H1 (cell line): ENCODE results near the gene TROAP. TPM values are rescaled to one million over a fixed set of nuclear protein-coding genes. Genes with fewer than 3 reads are reported as not detected.

Experiments used
- CTCF ChIA-PET: fragments of 300-600 bp; sonication (Branson Sonifier 250); formaldehyde crosslinking; loops from one replicate; lab custom pipeline; 2021; ENCODE audit not compliant: partially characterized antibody; lab: Charles Lee
- POLR2A ChIA-PET: fragments of 300-600 bp; sonication (Branson Sonifier 250); formaldehyde crosslinking; loops from one replicate; lab custom pipeline; 2021; ENCODE audit warnings: inconsistent platforms; ENCODE audit not compliant: partially characterized antibody; lab: Charles Lee
- DNase-seq, 2 experiments: peaks; one replicate each; pipeline versions ENCODE4 v3.0.0 to v3.0.0-alpha.2; 2010 to 2022; ENCODE audit warnings: low spot score in 2 of 2, low read depth in 1 of 2, mixed read lengths in 1 of 2
- FAIRE-seq: peaks from 2 replicates; lab custom pipeline; 2011; peaks lifted over from hg19 to GRCh38; lab: Jason Lieb, UNC
- H2AFZ ChIP-seq: 2 replicates; pipeline ENCODE4 v1.8.1; 2012; ENCODE audit warnings: low read length, inconsistent platforms
- H2AK5ac ChIP-seq: 2 replicates; pipeline ENCODE4 v1.6.1; 2013; ENCODE audit warnings: low read depth, low read length
- H2BK120ac ChIP-seq: replicated peaks from 2 replicates; pipeline ENCODE3; 2013; ENCODE audit warnings: low read depth, low read length, inconsistent platforms
- H2BK12ac ChIP-seq: 2 replicates; pipeline ENCODE4 v1.6.1; 2013; ENCODE audit warnings: low read depth, low read length
- H2BK15ac ChIP-seq: 2 replicates; pipeline ENCODE4 v1.6.1; 2013; ENCODE audit warnings: low read length
- H2BK20ac ChIP-seq: 2 replicates; pipeline ENCODE4 v1.6.1; 2013; ENCODE audit warnings: low read length
- H2BK5ac ChIP-seq: 2 replicates; pipeline ENCODE4 v1.6.1; 2013; ENCODE audit warnings: low read depth, low read length
- H3K14ac ChIP-seq: 2 replicates; pipeline ENCODE4 v1.6.1; 2013; ENCODE audit warnings: inconsistent platforms; ENCODE audit not compliant: insufficient read length
- H3K18ac ChIP-seq: 2 replicates; pipeline ENCODE4 v1.6.1; 2013; ENCODE audit warnings: low read length; ENCODE audit errors: extremely low read depth
- H3K23ac ChIP-seq: 2 replicates; pipeline ENCODE4 v1.6.1; 2013; ENCODE audit warnings: inconsistent platforms; ENCODE audit not compliant: insufficient read length
- H3K23me2 ChIP-seq: 2 replicates; pipeline ENCODE4 v1.6.1; 2013; ENCODE audit warnings: low read depth, low read length
- H3K27ac ChIP-seq: 2 replicates; pipeline ENCODE4 v1.6.1; 2011; ENCODE audit warnings: low read depth, low read length, inconsistent platforms
- H3K27me3 ChIP-seq, 4 experiments: replicated peaks in 1 of 4; 1 replicate in 1 of 4; 2 replicates in 3 of 4; pipeline versions ENCODE4 v1.6.1 to v1.8.1; 2011 to 2013; ENCODE audit warnings: low read length in 3 of 4, mild to moderate bottlenecking in 3 of 4, inconsistent platforms in 2 of 4, mixed read lengths in 2 of 4, moderate library complexity in 1 of 4; ENCODE audit not compliant: control insufficient read depth in 3 of 4, insufficient read depth in 3 of 4; ENCODE audit errors: extremely low read depth in 1 of 4
- H3K36me3 ChIP-seq, 4 experiments: 2 replicates each; pipeline versions ENCODE4 v1.6.1 to v1.8.1; 2011 to 2013; ENCODE audit warnings: mild to moderate bottlenecking in 4 of 4, low read length in 3 of 4, moderate library complexity in 2 of 4, control low read depth in 1 of 4, inconsistent platforms in 1 of 4; ENCODE audit not compliant: insufficient read depth in 4 of 4, control insufficient read depth in 2 of 4
- H3K4ac ChIP-seq: replicated peaks from 2 replicates; pipeline ENCODE3; 2013; ENCODE audit warnings: low read length, low read depth, mixed read lengths, inconsistent platforms; ENCODE audit not compliant: insufficient read length
- H3K4me1 ChIP-seq, 4 experiments: replicated peaks in 1 of 4; 1 replicate in 1 of 4; 2 replicates in 3 of 4; pipeline versions ENCODE4 v1.6.1 to v1.8.1; 2011 to 2013; ENCODE audit warnings: low read length in 3 of 4, inconsistent platforms in 2 of 4, mixed read lengths in 1 of 4; ENCODE audit not compliant: insufficient read depth in 4 of 4, control insufficient read depth in 3 of 4
- H3K4me2 ChIP-seq, 2 experiments: 2 replicates each; pipeline versions ENCODE4 v1.6.1 to v1.8.1; 2011 to 2013; ENCODE audit warnings: low read depth in 2 of 2, low read length in 2 of 2, control low read depth in 1 of 2, inconsistent platforms in 1 of 2, mild to moderate bottlenecking in 1 of 2; ENCODE audit not compliant: insufficient read depth in 1 of 2
- H3K4me3 ChIP-seq, 4 experiments: fragments of 200-600, 300-600 bp in 1 of 4; sonication (generic), shearing (Covaris generic), sonication (Bioruptor Twin) in 1 of 4; 2 replicates each; pipeline versions ENCODE4 v1.5.1 to v1.8.1; 2011 to 2016; ENCODE audit warnings: low read length in 4 of 4, low read depth in 3 of 4, control low read depth in 2 of 4, inconsistent platforms in 2 of 4, mild to moderate bottlenecking in 2 of 4, mixed read lengths in 1 of 4, moderate library complexity in 1 of 4; ENCODE audit not compliant: insufficient read depth in 2 of 4; ENCODE audit errors: extremely low read depth in 1 of 4
- H3K56ac ChIP-seq: replicated peaks from 2 replicates; pipeline ENCODE3; 2013; ENCODE audit warnings: low read depth, mild to moderate bottlenecking, mixed read lengths, low read length, inconsistent platforms; ENCODE audit not compliant: insufficient read length
- H3K79me1 ChIP-seq: 2 replicates; pipeline ENCODE4 v1.6.1; 2013; ENCODE audit warnings: low read depth, low read length, control low read depth
- H3K79me2 ChIP-seq, 2 experiments: 2 replicates each; pipeline versions ENCODE4 v1.6.1 to v1.8.1; 2012 to 2013; ENCODE audit warnings: low read length in 2 of 2, mild to moderate bottlenecking in 2 of 2, inconsistent platforms in 1 of 2; ENCODE audit not compliant: insufficient read depth in 2 of 2, control insufficient read depth in 1 of 2
- H3K9ac ChIP-seq, 4 experiments: replicated peaks in 1 of 4; 1 replicate in 1 of 4; 2 replicates in 3 of 4; pipeline versions ENCODE4 v1.6.1 to v1.8.1; 2011 to 2013; ENCODE audit warnings: low read depth in 3 of 4, low read length in 3 of 4, control low read depth in 2 of 4, mild to moderate bottlenecking in 2 of 4, moderate library complexity in 2 of 4, inconsistent platforms in 1 of 4; ENCODE audit errors: extremely low read depth in 1 of 4
- H3K9me3 ChIP-seq, 2 experiments: 2 replicates each; pipeline versions ENCODE4 v1.6.1 to v1.8.1; 2012 to 2013; ENCODE audit warnings: mild to moderate bottlenecking in 2 of 2, moderate library complexity in 2 of 2, control low read depth in 1 of 2, inconsistent platforms in 1 of 2, low read depth in 1 of 2, low read length in 1 of 2, mixed read lengths in 1 of 2; ENCODE audit not compliant: insufficient read depth in 2 of 2
- H4K20me1 ChIP-seq, 2 experiments: replicated peaks in 1 of 2; 2 replicates each; pipeline versions ENCODE3 to v1.8.1; 2011 to 2013; ENCODE audit warnings: inconsistent platforms in 2 of 2, low read length in 2 of 2, mild to moderate bottlenecking in 1 of 2; ENCODE audit not compliant: insufficient read depth in 2 of 2, control insufficient read depth in 1 of 2
- H4K5ac ChIP-seq: 2 replicates; pipeline ENCODE4 v1.6.1; 2013; ENCODE audit warnings: low read length, low read depth, mixed read lengths, inconsistent platforms; ENCODE audit not compliant: insufficient read length
- H4K8ac ChIP-seq: 2 replicates; pipeline ENCODE4 v1.8.0; 2013; ENCODE audit warnings: mild to moderate bottlenecking, moderate library complexity, low read length, inconsistent platforms; ENCODE audit not compliant: insufficient read depth; ENCODE audit errors: extremely low read depth
- H4K91ac ChIP-seq: replicated peaks from 2 replicates; pipeline ENCODE3; 2013; ENCODE audit warnings: low read length, mixed read lengths, inconsistent platforms; ENCODE audit not compliant: insufficient read length
- ATF3 ChIP-seq: IDR thresholded peaks from 2 replicates; pipeline ENCODE4 v1.6.1; 2011; ENCODE audit warnings: low read depth, mild to moderate bottlenecking, low read length; ENCODE audit not compliant: insufficient read depth
- BACH1 ChIP-seq: IDR thresholded peaks from 2 replicates; pipeline ENCODE4 v1.6.1; 2012; ENCODE audit warnings: low read length, improper control_type of control experiment
- BRCA1 ChIP-seq: IDR thresholded peaks from 2 replicates; pipeline ENCODE4 v1.6.1; 2012; ENCODE audit warnings: low read depth, low read length, improper control_type of control experiment
- CBX8 ChIP-seq: fragments of 300-800, 300-1000 bp; sonication (generic); IDR thresholded peaks from 2 replicates; pipeline ENCODE4 v1.7.1; 2016; ENCODE audit warnings: low read depth, low read length, borderline replicate concordance
- MAX ChIP-seq: IDR thresholded peaks from 2 replicates; pipeline ENCODE4 v1.6.1; 2012; ENCODE audit warnings: inconsistent platforms
- RNF2 ChIP-seq: fragments of 200-900, 300-1000 bp; sonication (generic); IDR thresholded peaks from 2 replicates; pipeline ENCODE4 v1.7.1; 2016; ENCODE audit warnings: borderline replicate concordance, low read depth, mild to moderate bottlenecking, antibody characterized with exemption, low read length; ENCODE audit not compliant: poor library complexity, severe bottlenecking; ENCODE audit errors: missing control alignments
- SP4 ChIP-seq: IDR thresholded peaks from 2 replicates; pipeline ENCODE4 v1.6.1; 2012; ENCODE audit warnings: low read length, inconsistent platforms
- WGBS, 2 experiments: shearing (Covaris generic) in 1 of 2; methylation state at CpG; one replicate each; pipeline versions ENCODE4 v1.1.6 to v1.1.7; 2013 to 2015; ENCODE audit warnings: low lambda C conversion rate in 2 of 2, mixed read lengths in 2 of 2, inconsistent platforms in 1 of 2, low coverage in 1 of 2, missing lambda C conversion rate in 1 of 2; ENCODE audit not compliant: insufficient replicate concordance in 2 of 2, insufficient coverage in 1 of 2, insufficient read length in 1 of 2; ENCODE audit errors: extremely low coverage in 1 of 2, missing lambda C conversion rate in 1 of 2; 5-methylcytosine and 5-hydroxymethylcytosine counted together
- polyA plus RNA-seq, 7 experiments: library from polyadenylated mRNA; depleted of rRNA in 3 of 7; stranded (reverse) in 5 of 7; unstranded in 2 of 7; fragments of >200 nt in 5 of 7; fragments of 200-250 nt in 2 of 7; gene quantifications; 1 replicate in 5 of 7; 2 replicates in 1 of 7; 4 replicates in 1 of 7; pipeline versions ENCODE4 v1.2.1 to v1.2.3, GENCODE V29; 2011 to 2013; ENCODE audit warnings: missing spikeins in 2 of 7, mixed read lengths in 2 of 7
- total RNA-seq: library from RNA; stranded (reverse); fragmentation: NEBNext Ultra II Directional; extraction: Animal tissue kit (Norgen Biotek cat#: 25700); gene quantifications from 2 replicates; pipeline ENCODE4 v1.2.1, GENCODE V29; 2021

The TROAP gene
- total and polyA plus RNA-seq, 2 of the 8 experiments (the other 6 are each of a cell fraction or from before 2014, with no cell fraction given) = 36.7 to 52.0 TPM

GRCh38 chr12:49334681-49335080, 11.6 kb downstream of the TROAP start:
- peaks cover 0 to 6% of the 10 kb centered on the region in 2 experiments; a peak in 1 of 4 replicates for H3K9me3 ChIP-seq
- FAIRE-seq = no peak
- peaks cover 57 to 80% (median 73%) of the 10 kb centered on the region in 4 experiments for H3K27me3 ChIP-seq
- no peak overlapping the region for H3K56ac ChIP-seq
- H3K4ac ChIP-seq = no peak overlapping the region
- no peak overlapping the region for H4K8ac ChIP-seq
- H3K79me1 ChIP-seq = no peaks in the 10 kb centered on the region
- peaks cover 0 to 26% (median 17%) of the 10 kb centered on the region in 4 experiments; a peak in 6 of 7 replicates for H3K4me1 ChIP-seq
- no peak overlapping the region for H3K23ac ChIP-seq
- WGBS, 2 experiments = 81 to 100% methylated on average over 3 to 12 of the region's 12 CpGs
- no peak overlapping the region for H3K27ac ChIP-seq
- no peak overlapping the region for H2BK12ac ChIP-seq
- H3K14ac ChIP-seq = no peak overlapping the region
- H3K9ac ChIP-seq = no peak overlapping the region
- no peak overlapping the region for H2AFZ ChIP-seq
- POLR2A ChIA-PET = interaction anchor here (1.3 to 6.2 kb wide), 4 partner anchors 8 to 40 kb away, joined by 4 to 37 read pairs (median 32); partner anchors contain the start of genes DNAJC22, PRPH and TROAP
- TF ChIP-seq RNF2 (peak; percentile 24), CBX8 (no peak), MAX (no peak), SP4 (no peak), ATF3 (no peak), BACH1 (no peak), BRCA1 (no peak)
- CTCF ChIA-PET = interaction anchor here (0.6 to 12.7 kb wide), 9 partner anchors 9 to 514 kb away, joined by 3 to 276 read pairs (median 5); partner anchors contain the start of genes DNAJC22 and PRPH
- no peaks in the 10 kb centered on the region for H3K79me2 ChIP-seq
- H2BK15ac ChIP-seq = no peak overlapping the region
- H2AK5ac ChIP-seq = no peak overlapping the region
- H3K18ac ChIP-seq = no peak overlapping the region
- no peak overlapping the region for H4K5ac ChIP-seq
- no peak for DNase-seq
- H3K36me3 ChIP-seq = peaks cover 5 to 20% (median 7%) of the 10 kb centered on the region in 4 experiments; a peak in 6 of 8 replicates
- no peak overlapping the region for H2BK120ac ChIP-seq
- H3K23me2 ChIP-seq = peaks cover 7% of the 10 kb centered on the region; the same call in 1 of the 2 replicates
- no peak overlapping the region for H4K91ac ChIP-seq
- H2BK5ac ChIP-seq = no peak overlapping the region
- no peak overlapping the region for H2BK20ac ChIP-seq
- H3K4me3 ChIP-seq = no peak overlapping the region
- H3K4me2 ChIP-seq = no peak overlapping the region
- peaks cover 6 to 9% of the 10 kb centered on the region in 2 experiments for H4K20me1 ChIP-seq
